Heart left ventricle (tissue), 13 donors: Measurements from ENCODE around the gene SLC16A11.

Source experiments
- POLR2A ChIP-seq, 2 donors: fragments of 450-650 bp; IDR thresholded peaks; one replicate each; pipeline ENCODE4 v1.6.1; 2017; ENCODE audit warnings: antibody characterized with exemption in 2 of 2, mild to moderate bottlenecking in 2 of 2, moderate library complexity in 2 of 2
- TF ChIP-seq, protein P1 (sequence below), 12 donors: fragments of 200-600 bp; sonication (generic) in 4 of 12; IDR thresholded peaks; one replicate each; pipeline versions ENCODE4 v1.5.0 to v1.8.0; 2018 to 2022; ENCODE audit warnings: antibody characterized with exemption in 12 of 12, mild to moderate bottlenecking in 5 of 12
- donor health status: ischemic (EF 13 %, LVEDD 7.1; RV severe dilation, severe dysfunction).
- donor health status: DM: no; HTN: yes; CAD: no.
- donor health status: DM: no; HTN: no; CAD: no.
- donor health status: ischemic (EF 25% LVEDD 6.9; RV normal size, moderate dysfunction).
- donor health status: ischemic (EF 25% LVEDD 5.7; RV mildly dilated, moderate dysfunction).
- donor health status: ischemic (EF 35%, LVEDD 5.7; RV mildly dilated, moderate dysfunction).
- donor health status: nonischemic (EF 11% LVEDD 7.7; RV severe dilation, severe dysfunction).
- donor health status: DM: yes; HTN: yes; CAD: no.
- donor health status: PGD.
- donor health status: ischemic (EF 29% LVEDD 5.4; RV normal size, mild dysfunction).
- donor health status: nonischemic (EF 23%, LVEDD 6.1; RV moderate dilation, normal function).

DNA sequence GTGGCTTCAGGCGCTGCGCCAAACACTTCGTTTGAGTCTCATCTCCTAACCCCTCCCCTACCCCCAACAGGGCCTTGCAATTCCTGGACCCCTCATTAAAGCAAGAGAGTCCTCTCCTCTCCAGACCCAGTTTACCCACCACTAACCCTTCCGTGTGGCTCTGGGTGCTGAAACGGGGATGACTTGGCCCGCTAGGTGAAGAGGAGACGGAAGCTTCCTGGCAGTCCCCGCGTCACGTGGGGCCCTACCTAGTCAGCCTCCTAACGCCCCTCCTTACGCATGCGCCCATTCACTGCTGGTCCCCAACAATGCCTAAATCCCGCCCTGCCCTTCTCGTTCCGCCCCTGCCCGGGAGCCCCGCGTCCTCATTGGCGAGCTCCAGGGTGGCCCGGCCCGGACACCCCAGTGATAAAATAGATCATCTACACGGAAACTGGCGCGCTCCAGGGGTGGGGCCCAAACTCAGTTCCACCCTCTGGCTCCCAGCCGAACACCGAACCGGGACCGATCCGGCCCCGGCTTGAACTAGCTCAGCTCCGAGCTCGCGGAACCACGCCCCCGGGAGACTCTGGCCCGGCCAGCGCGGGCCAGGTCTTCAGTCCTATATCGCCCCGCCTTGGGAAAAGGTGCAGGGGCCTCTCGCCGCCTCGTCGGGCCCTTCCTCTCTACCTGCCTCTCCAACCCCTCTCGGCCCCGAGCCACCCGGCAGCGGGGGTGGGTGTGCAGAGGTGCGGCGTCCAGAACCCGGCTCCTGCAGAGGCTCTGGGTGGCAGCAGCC, 8.1 kb downstream of the SLC16A11 start, which contains the start of gene SLC16A13:
- peak in 1 of 2 donors; percentile 64 for TF ChIP-seq POLR2A (IDR thresholded peaks at IDR 0.05)
- TF ChIP-seq, protein P1, sequence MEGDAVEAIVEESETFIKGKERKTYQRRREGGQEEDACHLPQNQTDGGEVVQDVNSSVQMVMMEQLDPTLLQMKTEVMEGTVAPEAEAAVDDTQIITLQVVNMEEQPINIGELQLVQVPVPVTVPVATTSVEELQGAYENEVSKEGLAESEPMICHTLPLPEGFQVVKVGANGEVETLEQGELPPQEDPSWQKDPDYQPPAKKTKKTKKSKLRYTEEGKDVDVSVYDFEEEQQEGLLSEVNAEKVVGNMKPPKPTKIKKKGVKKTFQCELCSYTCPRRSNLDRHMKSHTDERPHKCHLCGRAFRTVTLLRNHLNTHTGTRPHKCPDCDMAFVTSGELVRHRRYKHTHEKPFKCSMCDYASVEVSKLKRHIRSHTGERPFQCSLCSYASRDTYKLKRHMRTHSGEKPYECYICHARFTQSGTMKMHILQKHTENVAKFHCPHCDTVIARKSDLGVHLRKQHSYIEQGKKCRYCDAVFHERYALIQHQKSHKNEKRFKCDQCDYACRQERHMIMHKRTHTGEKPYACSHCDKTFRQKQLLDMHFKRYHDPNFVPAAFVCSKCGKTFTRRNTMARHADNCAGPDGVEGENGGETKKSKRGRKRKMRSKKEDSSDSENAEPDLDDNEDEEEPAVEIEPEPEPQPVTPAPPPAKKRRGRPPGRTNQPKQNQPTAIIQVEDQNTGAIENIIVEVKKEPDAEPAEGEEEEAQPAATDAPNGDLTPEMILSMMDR (IDR thresholded peaks at IDR 0.05), result no peak
